ENCODE measurements around the gene ADPRHL1. TPM values are rescaled to one million over a fixed set of nuclear protein-coding genes. Genes with fewer than 3 reads are reported as not detected.

Gene ADPRHL1
- total and polyA plus RNA-seq, 2 donors (not counting 3 experiments of a cell fraction or from before 2014, with no cell fraction given), result 0.52 to 0.97 TPM

- intact Hi-C loops (cut with micrococcal nuclease), result loop anchor here (1.0 to 2.0 kb wide), 3 partner anchors 55 to 195 kb away; partner anchors contain the start of gene LAMP1
- H3K4me3 ChIP-seq (replicated peaks in 1 of 3; ENCODE audit: insufficient read depth in 1 of 3, low read depth in 1 of 3, low read length in 3 of 3), result peak overlapping the region; percentile 61 to 90 (median 78)
- peak; percentile 46 for DNase-seq (ENCODE audit: low read depth, low spot score)
These were observed 38.2 kb upstream of the ADPRHL1 start for GRCh38 chr13:113491418-113491883.

DNA sequence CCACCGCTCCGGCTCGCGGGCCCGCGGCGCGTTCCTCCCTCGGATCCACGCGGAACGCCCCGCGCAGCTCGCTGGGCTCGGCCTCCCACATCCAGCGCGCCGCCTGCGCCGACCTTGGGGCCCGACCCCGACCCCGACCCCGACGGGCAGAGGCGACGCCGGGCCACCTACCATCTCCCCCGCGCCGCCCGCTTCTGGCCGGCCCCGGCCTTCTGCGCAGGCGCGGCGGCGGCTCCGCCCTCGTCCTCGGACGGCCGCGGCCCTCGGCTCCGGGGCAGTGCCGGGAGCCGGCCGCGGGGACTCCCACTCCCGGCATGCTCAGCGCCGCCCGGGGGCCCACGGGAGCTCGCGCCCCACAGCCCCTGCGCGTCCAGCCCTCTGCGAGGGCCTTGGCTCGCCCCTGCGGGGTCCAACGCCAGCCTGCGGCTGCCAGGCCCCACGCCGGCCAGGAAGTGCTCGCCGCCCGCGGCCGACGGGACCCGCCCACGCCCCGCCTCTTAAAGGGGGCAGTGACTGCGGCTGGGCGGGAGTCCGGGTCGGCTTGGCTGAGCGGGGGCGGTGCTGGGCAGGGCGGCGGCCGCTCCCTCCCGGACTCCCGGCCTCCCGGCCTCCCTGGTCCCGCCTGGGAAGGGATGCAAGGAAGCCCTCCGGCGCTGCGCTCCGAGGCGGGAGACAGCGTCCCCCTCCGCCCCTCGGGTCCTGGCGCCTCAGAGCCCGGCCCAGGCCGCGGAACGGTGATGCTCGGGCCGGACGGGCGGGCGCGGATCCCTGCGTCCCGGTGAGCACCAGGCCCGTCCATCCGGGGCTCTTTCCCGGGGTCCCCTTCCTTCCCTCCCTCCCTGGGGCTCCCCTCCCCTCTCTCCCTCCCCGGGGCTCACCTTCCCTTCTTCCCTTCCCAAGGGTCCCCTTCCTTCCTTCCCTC is 37.5 kb upstream of the ADPRHL1 start, which contains the start of gene DCUN1D2:
DCUN1D2 (minus strand) TSS at position 216 of the 922 bp plus-strand sequence; CDS start at position 174, 42 bp downstream.
- intact Hi-C loops (cut with micrococcal nuclease), result loop anchor here (1.0 to 2.0 kb wide), 3 partner anchors 56 to 194 kb away; partner anchors contain the start of gene LAMP1
- POLR2A ChIA-PET, result interaction anchor here (0.6 to 0.7 kb wide), 2 partner anchors 28 to 56 kb away, joined by 3 to 5 read pairs; no protein-coding TSS in a partner anchor
- no peaks in the 10 kb centered on the region for H4K20me1 ChIP-seq (replicated peaks; ENCODE audit: control insufficient read depth, extremely low read depth, insufficient read depth, low read length)

More at GRCh38 chr13:113491418-113491883, 38.2 kb upstream of the ADPRHL1 start:
- dilution Hi-C loops (cut with MboI; ENCODE audit: extremely low pct_ligation_motif_present, low sequenced_read_pairs), result no loop called here
- H3K9ac ChIP-seq (replicated peaks; ENCODE audit: extremely low read depth, insufficient read depth, low read length), result peak overlapping the region; percentile 75
- H3K4me2 ChIP-seq (ENCODE audit: insufficient read depth, low read length), result peak overlapping the region; percentile 82
- H2AFZ ChIP-seq (ENCODE audit: low read depth, low read length), result peak overlapping the region; percentile 34
- TSS peak; percentile 38 for BruUV-seq (replicated peaks)
- H3K36me3 ChIP-seq (ENCODE audit: control insufficient read depth in 2 of 2, extremely low read depth in 1 of 2, insufficient read depth in 2 of 2, low read length in 2 of 2), result peaks cover 3 to 11% of the 10 kb centered on the region in 2 experiments
- H3K9me3 ChIP-seq (replicated peaks; ENCODE audit: control insufficient read depth, insufficient read depth, low read length), result no peaks in the 10 kb centered on the region
- peaks cover 85% of the 10 kb centered on the region for H3K79me2 ChIP-seq (ENCODE audit: control insufficient read depth, insufficient read depth, low read length)
- POLR2A ChIA-PET, result no interaction called here
- H3K4me1 ChIP-seq (ENCODE audit: control insufficient read depth, extremely low read depth, insufficient read depth, low read length), result peaks cover 49% of the 10 kb centered on the region
- CTCF ChIA-PET, result no interaction called here
- H4K20me1 ChIP-seq (replicated peaks; ENCODE audit: control insufficient read depth, extremely low read depth, insufficient read depth, low read length), result no peaks in the 10 kb centered on the region
- no peaks in the 10 kb centered on the region for H3K9me1 ChIP-seq (replicated peaks; ENCODE audit: control insufficient read depth, extremely low read depth, insufficient read depth, low read length)
- peak overlapping the region; percentile 63 for H3K27ac ChIP-seq (ENCODE audit: insufficient read depth, low read depth, low read length)
- no peaks in the 10 kb centered on the region for H3K27me3 ChIP-seq (ENCODE audit: control insufficient read depth in 2 of 2, insufficient read depth in 2 of 2, low read length in 2 of 2)
- TF ChIP-seq POLR2AphosphoS5 (IDR thresholded peaks at IDR 0.05; ENCODE audit: insufficient read depth, low read depth, low read length) (no peak), JUN (IDR thresholded peaks at IDR 0.05; ENCODE audit: borderline replicate concordance, insufficient read depth, insufficient read length, low read depth) (no peak), EZH2 (IDR thresholded peaks at IDR 0.05; ENCODE audit: borderline replicate concordance, low read depth, low read length, severe bottlenecking) (no peak)
- FAIRE-seq, result peak; percentile 37

More for the DNA sequence above, 37.5 kb upstream of the ADPRHL1 start, which contains the start of gene DCUN1D2:
- Histone ChIP-seq H3K4me3 (replicated peaks in 1 of 3; ENCODE audit: insufficient read depth in 1 of 3, low read depth in 1 of 3, low read length in 3 of 3) (peak within 1 kb of the TSS; percentile 61 to 90 (median 78)), H3K9me3 (replicated peaks; ENCODE audit: control insufficient read depth, insufficient read depth, low read length) (no peaks in the 10 kb centered on the region), H3K36me3 (ENCODE audit: control insufficient read depth in 2 of 2, extremely low read depth in 1 of 2, insufficient read depth in 2 of 2, low read length in 2 of 2) (peaks cover 2 to 6% of the 10 kb centered on the region in 2 experiments), H3K79me2 (ENCODE audit: control insufficient read depth, insufficient read depth, low read length) (peaks cover 85% of the 10 kb centered on the region), H3K27ac (ENCODE audit: insufficient read depth, low read depth, low read length) (peak within 1 kb of the TSS; percentile 63), H3K9ac (replicated peaks; ENCODE audit: extremely low read depth, insufficient read depth, low read length) (peak within 1 kb of the TSS; percentile 75), H3K9me1 (replicated peaks; ENCODE audit: control insufficient read depth, extremely low read depth, insufficient read depth, low read length) (no peaks in the 10 kb centered on the region), H3K27me3 (ENCODE audit: control insufficient read depth in 2 of 2, insufficient read depth in 2 of 2, low read length in 2 of 2) (no peaks in the 10 kb centered on the region), H3K4me1 (ENCODE audit: control insufficient read depth, extremely low read depth, insufficient read depth, low read length) (peaks cover 46% of the 10 kb centered on the region), H2AFZ (ENCODE audit: low read depth, low read length) (peak within 1 kb of the TSS; percentile 78), H3K4me2 (ENCODE audit: insufficient read depth, low read length) (peak within 1 kb of the TSS; percentile 84)
- CTCF ChIA-PET, result interaction anchor here (2.2 to 2.4 kb wide), 2 partner anchors 33 to 71 kb away, joined by 12 to 13 read pairs; no protein-coding TSS in a partner anchor
- no TSS peak for BruUV-seq (replicated peaks)
- peak; percentile 78 for FAIRE-seq
- no peak for TF ChIP-seq EZH2 (IDR thresholded peaks at IDR 0.05; ENCODE audit: borderline replicate concordance, low read depth, low read length, severe bottlenecking)
- no peak for TF ChIP-seq MYC (IDR thresholded peaks at IDR 0.05; ENCODE audit: low read depth, low read length)
- TF ChIP-seq, protein P1, sequence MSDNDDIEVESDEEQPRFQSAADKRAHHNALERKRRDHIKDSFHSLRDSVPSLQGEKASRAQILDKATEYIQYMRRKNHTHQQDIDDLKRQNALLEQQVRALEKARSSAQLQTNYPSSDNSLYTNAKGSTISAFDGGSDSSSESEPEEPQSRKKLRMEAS (IDR thresholded peaks at IDR 0.05; ENCODE audit: insufficient read depth, insufficient read length), result no peak
- TF ChIP-seq POLR2A (IDR thresholded peaks at IDR 0.05; ENCODE audit: low read depth, low read length), result peak; percentile 66
- peak; percentile 59 for TF ChIP-seq POLR2AphosphoS5 (IDR thresholded peaks at IDR 0.05; ENCODE audit: insufficient read depth, low read depth, low read length)
- dilution Hi-C loops (cut with MboI; ENCODE audit: extremely low pct_ligation_motif_present, low sequenced_read_pairs), result no loop called here
- DNase-seq (ENCODE audit: low read depth, low spot score), result peak; percentile 97

Measured in endothelial cell of umbilical vein (primary cell).